Fibroblast of gingiva (primary cell): ENCODE results near the gene ITPR2.

Experiments used
- DNase-seq: peaks from one replicate; pipeline ENCODE4 v3.0.0-alpha.2; 2011; ENCODE audit warnings: low read depth

The ITPR2 gene

DNA sequence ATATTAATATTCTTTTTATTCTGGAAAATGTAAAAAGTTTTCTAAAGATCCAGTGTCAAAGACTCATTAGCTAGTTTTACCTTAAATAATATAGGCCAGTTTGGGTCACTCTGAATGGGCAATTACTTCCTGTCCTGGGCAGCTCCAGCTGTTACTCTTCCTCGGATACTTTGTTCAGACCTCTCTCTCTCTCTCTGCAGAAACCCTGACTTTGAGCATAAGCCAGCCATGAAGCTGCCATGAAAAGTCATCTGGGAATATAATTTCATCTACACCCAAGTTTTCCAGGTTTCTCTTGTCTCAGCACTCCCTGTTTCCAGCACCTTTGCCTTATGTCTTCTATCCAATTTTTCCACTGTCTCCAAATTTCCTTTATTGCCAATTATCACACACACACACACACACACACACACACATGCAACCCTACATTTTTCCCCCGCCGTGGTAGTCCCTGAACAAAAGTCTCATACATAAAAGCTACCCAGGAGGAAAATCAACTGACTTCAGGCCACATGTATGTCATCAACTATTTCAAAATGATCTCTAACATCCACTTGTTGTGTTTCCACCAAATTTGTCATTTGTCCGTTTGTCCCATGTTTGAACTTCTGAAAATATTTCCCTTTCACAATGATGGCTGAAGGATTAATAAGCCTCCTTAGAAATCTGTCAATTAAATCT, 319.5 kb downstream of the ITPR2 start:
- DNase-seq, result no peak

DNA sequence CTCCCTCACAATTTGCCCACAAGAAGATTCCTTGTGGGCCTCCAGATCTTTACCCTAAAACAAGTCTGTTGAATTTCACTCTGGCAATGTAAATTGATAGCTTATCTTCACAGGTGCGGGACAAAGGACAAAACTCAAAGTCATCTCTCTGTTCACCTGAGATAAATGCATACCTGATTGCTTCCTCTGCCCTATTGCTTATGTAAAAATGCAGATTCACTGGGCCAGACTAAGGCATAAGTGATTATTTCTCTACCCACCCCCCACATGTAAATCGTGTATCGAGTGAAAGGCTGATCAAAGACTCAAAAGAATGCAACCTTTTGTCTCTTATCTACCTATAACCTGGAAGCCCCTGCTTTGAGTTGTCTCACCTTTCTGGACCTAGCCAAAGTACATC, 320.8 kb downstream of the ITPR2 start:
- no peak for DNase-seq

DNA sequence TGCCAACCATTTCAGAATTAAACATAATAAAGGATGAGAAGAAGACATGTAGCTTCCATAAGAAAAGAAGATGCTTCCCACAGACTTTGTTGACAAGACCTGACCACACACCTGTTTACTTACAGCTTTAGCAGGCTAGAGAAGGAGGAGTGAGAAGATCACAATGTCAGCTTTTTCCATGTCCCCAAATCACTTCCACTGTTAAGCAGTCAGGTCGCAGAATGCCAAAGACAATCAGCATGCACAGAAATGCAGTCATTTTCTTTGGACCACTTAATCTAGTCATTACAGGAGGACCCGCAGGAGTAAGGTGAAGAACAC, 322.7 kb downstream of the ITPR2 start:
- DNase-seq, result no peak

DNA sequence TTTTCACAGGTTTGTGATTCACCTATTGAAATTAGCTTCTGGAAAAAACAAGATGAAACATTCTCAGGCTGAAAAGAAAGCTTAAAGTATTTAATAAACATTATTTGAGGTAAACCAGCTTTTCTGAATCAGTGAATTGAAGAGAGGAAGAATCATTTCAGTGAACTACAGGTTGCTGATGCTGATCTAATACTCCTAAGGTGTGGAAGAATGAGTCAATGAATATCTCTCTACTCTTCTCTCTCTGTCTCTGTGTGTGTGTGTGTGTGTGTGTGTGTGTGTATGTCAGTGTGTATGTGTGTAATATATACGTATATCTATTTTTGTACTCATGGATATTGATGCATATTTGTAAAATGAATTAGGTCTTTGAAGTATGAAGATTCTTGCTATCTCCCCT, 325.4 kb downstream of the ITPR2 start:
- no peak for DNase-seq

DNA sequence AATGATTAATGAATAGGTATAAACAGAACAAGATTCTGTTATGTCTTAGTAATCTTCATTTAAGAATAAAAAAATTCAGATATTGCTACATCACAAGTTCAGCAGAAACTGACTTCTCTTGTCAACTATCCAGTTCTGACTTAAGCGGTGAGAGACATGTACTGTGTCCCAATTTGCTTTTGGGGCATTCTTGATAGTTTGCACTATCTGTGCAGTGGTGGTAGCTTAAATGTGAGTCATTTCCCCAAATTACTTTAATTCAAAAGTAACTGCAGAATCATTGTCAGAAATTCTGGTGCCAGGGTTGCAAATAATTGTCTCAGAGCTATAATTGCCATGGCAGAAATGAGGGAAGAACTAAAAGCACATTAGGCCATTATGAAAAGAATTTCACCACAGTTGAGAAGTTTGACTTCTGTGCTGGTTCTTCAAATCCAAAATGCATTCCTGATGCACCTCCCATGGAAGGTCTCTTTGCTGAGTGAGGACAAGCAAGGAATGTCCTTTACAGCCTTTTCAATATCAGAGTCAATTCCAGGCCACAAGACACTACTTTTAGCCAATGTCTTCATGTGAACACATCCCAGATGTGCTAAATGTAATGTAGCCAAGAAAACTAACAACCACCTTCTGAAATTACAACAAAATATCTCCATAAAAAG, 332.9 kb downstream of the ITPR2 start:
- peak; percentile 45 for DNase-seq

DNA sequence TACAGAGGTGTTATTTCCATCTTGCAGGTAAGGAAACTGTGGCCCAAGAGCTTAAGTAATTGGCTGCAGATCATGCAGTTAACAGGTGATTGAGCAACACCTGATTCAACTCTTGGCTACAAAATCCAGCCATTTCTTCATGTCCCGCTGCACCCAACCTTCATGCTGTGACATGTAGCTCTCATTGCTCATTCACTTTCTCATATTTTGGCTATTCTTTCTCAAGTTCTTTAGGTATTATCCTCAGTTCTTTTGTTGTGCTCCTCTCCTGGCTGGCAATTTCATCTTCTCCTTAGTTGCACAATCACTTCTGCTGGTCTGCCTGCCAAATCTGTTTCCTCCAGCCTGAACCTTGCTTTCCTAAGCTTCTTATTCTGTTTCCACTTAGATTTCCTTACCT, 336.8 kb downstream of the ITPR2 start:
- DNase-seq, result peak; percentile 3

DNA sequence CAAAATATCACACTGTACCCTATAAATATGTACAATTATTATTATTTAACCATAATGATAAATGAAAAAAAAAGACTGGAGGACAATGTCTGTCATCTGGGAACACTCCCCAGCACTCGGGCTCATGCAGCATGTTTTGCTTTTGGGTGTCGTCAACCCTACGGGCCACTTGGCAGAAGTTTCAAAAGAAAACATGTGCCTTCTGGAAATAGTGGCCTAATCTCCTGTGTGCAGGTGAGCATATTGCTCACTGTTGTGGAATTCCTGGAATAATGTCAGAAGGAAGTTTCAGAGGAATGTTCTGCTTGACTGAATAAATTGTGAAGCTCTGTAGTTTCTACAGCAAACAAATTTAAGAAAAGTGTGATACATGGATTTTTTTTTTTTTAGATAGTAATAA, 339.3 kb downstream of the ITPR2 start:
- DNase-seq, result no peak

DNA sequence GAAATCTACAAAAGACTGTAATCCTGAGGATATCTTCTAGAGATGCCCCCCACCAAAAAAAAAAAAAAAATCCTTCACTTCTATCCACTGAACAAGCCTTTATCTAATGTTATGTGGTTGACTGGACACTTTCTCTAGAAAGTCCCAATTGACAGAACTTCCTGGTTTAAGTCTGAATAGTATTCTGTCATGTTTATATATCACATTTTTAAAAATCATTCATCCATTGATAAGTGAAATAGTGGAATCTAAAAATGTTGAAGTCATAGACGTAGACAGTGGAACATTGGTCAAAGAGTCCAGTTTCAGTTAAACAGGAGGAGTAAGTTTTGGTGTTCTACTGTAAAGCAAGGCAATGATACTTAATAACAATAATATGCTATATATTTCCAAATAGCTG, 340.6 kb downstream of the ITPR2 start:
- no peak for DNase-seq

DNA sequence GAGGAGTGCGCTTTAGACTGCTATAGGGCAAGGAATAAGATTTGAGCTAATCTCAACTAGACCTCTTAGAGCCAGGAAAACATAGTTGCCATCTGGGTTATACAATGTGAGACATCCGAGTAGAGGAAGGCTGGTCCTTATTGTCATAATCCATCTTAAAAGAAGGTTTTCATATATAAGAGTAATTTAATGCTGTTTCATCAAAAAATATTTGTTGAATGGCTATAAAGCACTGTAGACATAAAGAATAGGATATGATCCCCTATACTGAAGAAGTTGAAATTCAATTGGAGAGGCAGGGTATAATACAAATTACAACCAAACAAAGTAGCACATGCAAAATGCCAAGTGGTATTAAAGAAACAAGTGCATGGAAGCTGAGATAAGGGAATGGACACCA, 343.1 kb downstream of the ITPR2 start:
- DNase-seq, result no peak

DNA sequence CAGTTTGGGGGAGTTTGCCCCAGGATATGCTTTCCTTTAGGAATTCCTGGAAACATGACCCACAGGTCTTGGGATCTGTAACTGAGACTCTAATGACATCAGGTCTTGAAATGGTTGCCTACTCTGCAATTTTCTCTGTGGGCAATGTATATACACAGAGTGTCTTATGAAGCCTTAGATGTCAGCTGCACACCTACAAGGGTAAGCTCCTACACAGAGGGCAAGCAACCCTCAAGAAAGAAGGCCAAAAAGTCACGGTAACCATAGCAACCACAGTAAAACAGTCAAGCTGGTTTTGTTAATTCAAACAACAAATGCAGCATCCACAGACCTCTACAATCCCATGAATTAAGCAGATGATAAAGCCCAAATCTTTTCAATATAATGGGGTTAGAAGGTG, 344.6 kb downstream of the ITPR2 start:
- DNase-seq, result no peak

DNA sequence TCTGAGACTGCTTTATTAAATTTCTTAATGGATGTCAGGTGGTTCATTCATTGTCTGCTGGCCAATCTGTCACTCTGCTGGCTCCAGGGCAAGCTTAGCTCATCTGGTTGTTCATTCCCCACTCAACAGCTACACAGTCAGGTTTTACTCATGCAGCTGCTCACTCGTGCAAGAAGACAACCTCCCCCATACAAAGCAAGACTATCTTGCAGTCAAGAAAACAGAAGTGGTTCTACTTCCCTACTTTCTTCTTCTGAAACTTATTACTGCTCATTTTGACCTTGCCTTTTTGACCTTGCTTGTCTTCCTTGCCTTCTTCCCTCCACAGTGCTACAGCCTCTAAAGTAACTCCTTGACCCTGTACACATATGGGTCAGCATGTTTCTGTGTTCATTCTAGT, 359.7 kb downstream of the ITPR2 start:
- DNase-seq, result no peak

DNA sequence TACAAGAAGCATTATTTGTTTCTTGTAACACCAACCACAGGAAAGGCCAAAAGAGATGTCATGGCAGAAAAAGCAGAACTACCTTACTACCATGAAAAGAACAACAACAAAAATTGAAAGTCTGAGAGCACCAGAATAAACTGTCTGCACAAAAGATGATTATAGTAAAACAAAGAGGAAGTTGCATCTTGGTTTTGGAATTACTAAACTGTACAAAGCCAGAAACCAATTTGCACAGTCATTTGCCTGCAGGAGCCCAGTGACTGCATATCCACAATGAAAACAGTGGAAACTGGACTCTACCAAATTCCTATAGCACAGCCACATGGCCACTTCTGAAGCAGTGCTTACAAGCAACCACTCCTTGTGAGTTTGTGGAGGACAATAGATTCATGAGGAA, 361.4 kb downstream of the ITPR2 start:
- DNase-seq, result peak; percentile 34

DNA sequence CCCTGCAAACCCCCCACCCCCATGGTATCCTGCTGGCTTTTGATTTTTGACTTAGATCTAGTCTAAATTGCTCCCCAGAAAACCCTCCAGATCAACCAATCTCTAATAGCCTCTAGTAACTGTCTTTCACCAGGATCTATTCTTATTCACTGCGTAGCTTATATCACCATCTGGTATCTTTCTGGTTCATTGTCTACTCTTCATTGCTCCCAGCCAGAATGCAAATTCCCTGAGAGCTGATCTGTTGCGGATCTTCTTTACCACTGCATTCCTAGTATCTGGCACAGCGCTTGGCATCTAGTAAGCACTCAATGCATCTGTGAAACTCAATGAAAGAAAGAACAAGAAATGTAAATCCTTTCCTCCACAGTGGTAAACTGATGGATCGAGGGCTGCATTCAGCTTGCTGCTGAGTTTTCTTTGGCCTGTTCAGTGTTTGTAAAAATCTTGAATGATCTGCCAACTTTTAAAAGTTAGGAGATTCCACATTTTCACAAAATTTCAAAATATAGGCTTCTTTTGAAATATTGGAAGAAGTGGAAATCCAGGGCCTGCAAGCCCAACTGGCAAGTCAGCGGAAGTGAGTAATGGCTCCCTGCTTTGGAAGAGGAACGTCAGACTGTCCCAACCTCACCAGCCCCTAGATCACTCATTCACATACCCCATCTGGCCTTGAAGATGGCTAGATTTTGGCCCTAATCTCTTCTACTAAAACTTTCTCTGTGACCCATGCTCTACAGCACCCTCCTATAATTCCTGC, 363.4 kb downstream of the ITPR2 start:
- DNase-seq, result no peak

DNA sequence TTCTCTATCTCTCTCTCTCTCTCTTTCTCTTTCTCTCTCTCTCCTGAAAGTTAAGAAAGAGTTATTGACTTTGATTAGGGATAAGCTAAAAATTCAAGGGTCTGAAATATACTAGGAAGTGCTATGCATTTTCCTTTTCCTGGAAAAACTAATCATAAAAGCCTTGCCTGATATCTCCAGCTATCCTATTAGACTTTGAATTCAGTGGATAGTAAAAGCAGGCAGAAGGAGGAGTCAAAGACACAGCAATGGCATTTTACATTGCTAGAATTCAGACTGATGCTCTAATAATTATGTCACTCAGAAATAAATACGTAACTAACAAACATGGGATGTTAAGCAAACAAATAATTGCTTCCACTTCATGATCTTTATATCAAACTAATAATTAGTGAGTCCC, 365.6 kb downstream of the ITPR2 start:
- no peak for DNase-seq

DNA sequence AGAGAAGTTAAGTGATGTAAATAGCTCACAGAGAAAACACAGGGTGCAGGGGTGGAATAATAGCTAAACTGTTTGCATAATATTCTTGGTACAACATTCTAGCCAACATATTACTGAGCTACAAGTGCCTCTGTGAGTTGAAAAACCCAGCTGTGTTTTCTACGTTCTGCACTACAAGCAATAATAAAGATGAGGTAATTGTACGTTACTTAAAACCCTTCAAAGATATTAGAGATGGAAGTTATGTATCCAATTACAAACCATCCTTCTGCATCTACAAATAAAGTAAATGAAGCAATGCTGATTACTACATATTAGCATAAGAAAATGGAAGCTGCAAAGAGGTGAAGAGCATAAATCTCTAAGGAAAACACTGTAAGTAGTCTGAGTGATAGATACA, 366.3 kb downstream of the ITPR2 start:
- no peak for DNase-seq

DNA sequence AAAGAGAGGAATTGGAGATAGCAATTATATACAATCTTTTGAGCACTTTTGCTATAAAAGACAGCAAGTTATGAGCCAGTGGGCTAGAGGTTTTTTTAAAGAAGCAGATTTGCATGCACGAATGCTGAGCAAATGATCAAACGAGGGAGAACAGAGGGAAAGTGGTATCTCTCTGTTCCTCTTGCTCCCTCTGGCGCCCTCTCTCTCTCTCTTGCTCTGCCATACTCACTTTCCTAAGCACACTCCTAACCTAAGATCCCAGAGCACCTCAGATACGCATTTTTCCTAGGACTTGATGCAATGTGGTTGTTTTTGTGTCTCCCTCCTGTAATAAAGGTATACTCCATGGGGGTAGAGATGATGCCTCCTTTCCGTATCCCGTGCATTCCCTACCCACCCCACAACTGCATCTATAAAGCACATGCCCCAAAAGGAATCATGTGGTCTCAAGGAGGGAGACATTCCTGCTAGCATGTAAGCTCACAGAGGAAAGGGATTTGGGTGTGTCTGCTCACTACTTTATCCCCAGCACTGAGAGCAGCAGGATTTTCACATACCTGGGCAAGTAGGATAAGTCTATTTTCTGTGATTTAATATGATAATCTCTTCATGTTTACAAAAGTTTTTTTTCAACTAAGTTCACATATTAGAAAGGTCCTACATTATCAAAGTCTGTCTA, 367.4 kb downstream of the ITPR2 start:
- DNase-seq, result no peak

DNA sequence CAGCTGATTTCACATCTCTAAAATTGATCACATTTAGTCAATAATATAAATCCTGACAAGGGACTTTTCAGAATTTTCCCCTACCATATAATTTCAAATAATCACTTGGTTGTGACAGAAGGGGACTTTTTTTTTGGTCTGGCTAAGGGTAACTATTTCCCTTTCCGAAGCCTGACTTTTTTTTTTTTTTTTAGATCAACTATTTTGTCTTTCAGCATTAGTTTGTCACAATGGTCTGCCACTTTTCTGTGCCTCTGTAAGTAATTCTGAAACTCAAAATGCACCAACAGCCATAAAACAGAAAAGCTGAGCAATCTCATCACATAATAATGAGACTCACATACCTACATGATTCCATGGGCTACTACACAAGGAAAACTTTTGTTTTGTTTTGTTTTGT, 371.2 kb downstream of the ITPR2 start:
- no peak for DNase-seq

DNA sequence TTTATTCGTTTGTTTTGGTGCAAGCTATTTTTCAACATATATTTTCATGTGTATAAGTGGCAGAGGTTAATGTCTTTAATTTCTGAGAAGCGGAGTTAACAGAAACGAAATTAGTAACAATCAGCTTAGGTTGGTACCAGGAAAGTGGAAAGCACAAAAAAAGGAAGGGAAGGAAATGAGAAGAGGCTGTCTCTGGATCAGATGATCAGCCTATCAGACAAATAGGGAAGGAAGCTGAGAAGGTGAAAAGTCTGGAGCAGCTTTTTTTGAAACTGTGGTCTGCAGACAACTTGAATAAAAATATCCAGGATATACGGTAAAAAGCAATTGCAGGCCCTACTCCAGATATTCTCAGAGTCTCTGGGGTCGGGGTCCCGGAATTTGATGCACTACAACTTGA, 372.6 kb downstream of the ITPR2 start:
- DNase-seq, result no peak

DNA sequence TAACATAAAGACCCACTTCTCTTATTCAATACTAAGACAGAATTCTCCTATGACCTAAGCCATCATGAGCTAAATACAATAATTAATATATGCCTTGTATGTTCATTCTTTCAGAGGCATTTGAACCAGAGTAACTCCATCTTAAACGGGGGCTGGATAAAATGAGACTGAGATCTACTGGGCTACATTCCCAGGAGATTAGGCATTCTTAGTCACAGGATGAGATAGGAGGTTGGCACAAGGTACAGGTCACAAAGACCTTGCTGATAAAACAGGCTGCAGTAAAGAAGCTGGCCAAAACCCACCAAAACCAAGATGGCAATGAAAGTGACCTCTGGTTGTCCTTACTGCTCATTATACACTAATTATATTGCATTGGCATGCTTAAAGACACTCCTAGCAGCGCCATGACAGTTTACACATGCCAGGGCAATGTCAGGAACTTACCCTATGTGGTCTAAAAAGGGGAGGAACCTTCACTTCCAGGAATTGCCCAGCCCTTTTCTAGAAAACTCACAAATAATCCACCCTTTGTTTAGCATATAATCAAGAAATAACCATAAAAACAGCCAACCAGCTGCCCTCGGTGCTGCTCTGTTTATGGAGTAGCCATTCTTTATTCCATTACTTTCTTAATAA, 376.9 kb downstream of the ITPR2 start:
- no peak for DNase-seq

DNA sequence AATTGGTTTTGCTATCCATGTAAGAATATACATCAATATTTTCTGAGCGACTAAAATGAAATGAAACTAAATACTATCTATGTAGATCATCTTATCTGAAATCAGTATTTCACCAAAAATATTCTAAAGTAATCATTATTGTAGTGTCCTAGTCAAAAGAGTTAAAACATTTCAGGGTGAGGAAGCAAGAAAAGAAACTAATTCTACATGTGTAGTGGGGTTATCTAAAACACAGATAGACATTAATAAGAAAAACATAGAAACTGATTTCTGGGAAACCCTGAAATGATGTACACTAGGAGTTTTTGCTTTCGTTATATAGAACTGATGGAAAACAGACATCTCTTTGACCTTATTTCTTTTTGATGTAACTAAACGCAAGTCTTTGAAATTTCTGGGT, 379.7 kb downstream of the ITPR2 start:
- no peak for DNase-seq

DNA sequence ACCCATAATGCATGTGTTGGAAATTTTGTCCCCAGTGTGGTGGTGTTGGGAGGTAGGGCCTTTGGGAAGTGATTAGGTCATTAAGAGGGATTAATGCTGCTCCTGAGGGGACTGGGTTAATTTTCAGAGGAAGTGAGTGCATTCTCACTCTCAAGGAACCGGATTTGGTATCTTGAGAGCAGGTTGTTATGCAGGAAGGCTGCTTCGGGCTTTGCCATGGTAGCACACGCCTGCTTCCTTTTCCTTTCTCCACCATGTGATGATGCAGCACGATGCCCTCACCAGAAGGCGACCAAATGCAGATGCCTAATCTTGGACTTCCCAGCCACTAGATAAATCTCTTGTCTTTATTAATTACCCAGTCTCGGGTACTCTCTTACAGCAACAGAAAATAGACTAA, 380.5 kb downstream of the ITPR2 start:
- no peak for DNase-seq

DNA sequence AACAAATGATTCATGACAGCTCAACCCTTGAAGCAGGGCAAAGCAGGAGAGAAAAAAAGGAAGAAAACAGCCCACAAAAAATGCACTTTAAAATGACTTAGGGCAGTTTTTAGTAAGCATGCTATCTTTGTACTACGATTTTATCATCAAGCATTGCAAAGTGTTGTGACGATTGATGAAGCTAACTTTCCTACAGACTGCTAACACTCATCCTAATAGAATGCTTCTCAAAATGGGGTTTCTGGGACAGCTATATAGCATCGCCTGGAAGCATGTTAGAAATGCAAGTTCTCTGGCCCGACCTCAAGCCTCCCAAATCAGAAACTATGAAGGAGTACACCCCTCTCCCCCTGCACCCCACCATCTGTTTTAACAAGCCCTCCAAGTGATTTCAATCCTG, 381.2 kb downstream of the ITPR2 start:
- no peak for DNase-seq

DNA sequence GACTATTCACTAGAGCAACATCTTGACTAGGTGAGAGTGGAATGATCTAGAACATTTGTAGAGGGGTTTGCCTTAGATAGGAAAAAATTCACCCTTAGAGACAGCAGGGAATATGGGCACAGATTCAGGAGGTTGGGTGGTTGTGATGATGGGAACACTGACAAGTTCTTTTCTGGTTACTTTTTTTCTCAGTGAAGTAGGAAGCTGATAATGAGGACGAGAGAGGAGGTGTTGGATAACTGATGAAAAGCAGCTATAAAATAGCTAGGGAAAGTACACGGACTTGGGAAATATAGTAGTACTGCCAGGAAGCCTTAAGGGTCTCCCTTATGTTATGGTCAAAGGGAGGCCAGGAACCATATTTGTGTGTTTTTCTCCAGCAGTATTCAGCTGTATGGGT, 387.1 kb downstream of the ITPR2 start:
- no peak for DNase-seq
